Measurements from ENCODE around the gene MARS1.

The MARS1 gene

GRCh38 chr12:57526477-57527126 is 38.7 kb downstream of the MARS1 start:
- DNase-seq (ENCODE audit: low read depth in 1 of 2, low spot score in 1 of 2), result no peak

GRCh38 chr12:57527184-57527583 is 39.3 kb downstream of the MARS1 start:
- DNase-seq (ENCODE audit: low read depth in 1 of 2, low spot score in 1 of 2), result no peak

GRCh38 chr12:57528176-57528575 is 40.3 kb downstream of the MARS1 start:
- DNase-seq (ENCODE audit: low read depth in 1 of 2, low spot score in 1 of 2), result no peak

DNA sequence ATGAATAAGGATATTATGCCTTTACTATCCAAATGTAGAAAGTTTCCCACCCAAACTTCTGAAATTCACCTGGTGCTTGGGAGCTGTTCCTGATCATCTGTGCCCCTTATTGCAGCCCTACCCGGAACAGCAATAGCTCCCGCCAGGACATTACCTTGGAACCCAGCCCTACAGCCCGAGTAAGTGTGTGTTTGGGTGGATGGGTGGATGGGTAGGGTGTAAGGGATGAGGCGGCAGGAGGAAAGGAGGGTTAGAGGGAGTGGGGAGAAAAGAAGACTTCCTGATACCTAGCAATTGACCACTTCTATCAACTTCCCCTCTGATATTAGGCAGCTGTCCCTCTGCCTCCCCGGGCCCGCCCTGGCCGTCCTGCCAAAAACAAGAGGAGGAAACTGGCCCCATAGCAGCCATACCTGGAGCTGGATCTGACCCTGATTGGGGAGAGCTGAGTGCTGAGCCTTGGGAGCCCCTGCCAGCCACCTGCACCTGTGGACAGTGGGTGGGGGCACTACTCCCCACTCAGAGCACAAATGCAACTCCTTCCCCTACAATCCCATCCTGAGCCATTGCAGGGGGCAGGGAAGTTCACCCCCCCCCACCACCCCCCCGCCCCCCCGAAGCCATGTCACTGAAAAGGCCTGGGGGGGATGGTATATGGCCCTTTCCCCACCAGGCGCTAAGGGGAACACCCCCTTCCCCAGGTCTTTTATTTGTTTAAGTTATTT is 41.1 kb downstream of the MARS1 start:
- no peak for DNase-seq (ENCODE audit: low read depth in 1 of 2, low spot score in 1 of 2)

GRCh38 chr12:57529831-57530230 is 42.0 kb downstream of the MARS1 start:
- no peak for DNase-seq (ENCODE audit: low read depth in 1 of 2, low spot score in 1 of 2)

GRCh38 chr12:57530396-57531142 is 42.7 kb downstream of the MARS1 start:
- no peak for DNase-seq (ENCODE audit: low read depth in 1 of 2, low spot score in 1 of 2)

DNA sequence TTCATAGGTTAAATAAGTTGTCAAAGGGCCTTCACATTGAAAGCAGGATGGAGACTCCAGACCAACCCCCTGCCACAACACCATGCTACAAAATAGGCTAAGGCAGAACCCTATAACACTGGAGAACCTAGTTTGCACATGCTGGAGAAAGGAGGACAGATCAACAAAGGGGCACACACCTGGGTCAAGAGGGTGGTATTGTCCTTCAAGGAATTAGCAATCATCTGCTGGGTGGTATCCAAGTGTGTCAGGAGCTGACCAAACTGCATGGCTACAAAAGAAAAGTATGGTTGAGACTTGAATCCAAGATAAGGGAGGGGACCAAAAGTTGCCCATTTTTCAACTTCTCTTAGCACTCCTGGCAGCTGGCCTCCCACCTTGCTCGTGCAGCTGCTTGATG is 44.0 kb downstream of the MARS1 start:
- no peak for DNase-seq (ENCODE audit: low read depth in 1 of 2, low spot score in 1 of 2)

DNA sequence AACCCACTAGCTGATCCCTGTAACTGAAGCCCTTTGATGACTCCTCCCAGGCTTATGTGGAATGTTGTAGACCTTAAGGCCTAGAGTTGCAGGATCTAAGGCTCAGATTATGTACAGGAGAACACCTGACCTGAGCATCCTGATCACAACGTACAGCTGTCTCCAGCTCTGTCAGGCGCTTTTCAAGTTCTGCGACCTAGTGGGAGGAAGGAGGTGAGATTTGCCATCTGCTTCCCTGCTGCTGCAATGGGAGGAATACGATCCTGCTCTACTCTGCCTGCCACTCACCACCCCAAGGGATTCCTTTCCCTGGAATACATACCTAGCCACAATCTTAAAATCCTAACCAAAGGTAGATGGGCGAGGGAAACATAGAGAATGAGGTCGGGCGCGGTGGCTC is 45.2 kb downstream of the MARS1 start:
- DNase-seq (ENCODE audit: low read depth in 1 of 2, low spot score in 1 of 2), result no peak

DNA sequence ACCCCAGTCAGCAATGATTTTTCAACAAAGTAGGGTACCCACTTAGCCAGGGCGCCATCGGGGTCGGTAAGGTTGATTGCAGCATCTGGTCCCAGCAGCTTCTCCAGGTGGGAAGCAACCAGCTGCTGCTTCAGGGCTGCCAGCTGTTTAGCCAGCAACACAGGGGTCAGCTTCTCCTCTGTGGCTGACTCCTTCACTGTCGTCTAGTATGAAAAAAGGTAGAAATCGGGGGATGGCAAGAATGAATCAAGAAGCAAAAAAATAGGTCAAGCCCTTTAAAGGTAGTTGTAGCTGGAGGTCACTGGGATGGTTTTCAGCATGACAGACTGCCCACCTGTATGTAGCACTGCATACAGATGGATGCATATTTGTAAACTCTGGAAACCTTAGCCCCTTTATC is 46.4 kb downstream of the MARS1 start:
- DNase-seq (ENCODE audit: low read depth in 1 of 2, low spot score in 1 of 2), result no peak

GRCh38 chr12:57534991-57535543 is 47.2 kb downstream of the MARS1 start:
- DNase-seq (ENCODE audit: low read depth in 1 of 2, low spot score in 1 of 2), result no peak

- no peak for DNase-seq (ENCODE audit: low read depth in 1 of 2, low spot score in 1 of 2)
These were observed 48.1 kb downstream of the MARS1 start for GRCh38 chr12:57535764-57536596.

DNA sequence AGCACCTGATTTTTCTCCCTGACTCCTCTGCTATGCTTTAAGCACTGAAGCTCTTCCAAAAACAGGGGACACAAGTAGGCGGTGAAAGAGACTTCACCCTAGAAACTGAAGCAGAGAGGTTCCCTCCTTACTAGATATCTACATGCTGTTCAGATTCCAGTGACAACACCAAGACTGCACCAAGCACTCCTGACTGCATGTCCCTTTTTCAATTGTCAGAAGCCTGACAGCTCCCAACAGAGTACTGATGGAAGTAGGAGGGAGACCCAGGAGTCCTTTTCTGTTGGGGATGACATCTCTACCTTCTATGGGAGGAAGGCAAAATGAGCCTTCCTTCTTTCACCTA is 48.7 kb downstream of the MARS1 start:
- DNase-seq (ENCODE audit: low read depth in 1 of 2, low spot score in 1 of 2), result no peak

DNA sequence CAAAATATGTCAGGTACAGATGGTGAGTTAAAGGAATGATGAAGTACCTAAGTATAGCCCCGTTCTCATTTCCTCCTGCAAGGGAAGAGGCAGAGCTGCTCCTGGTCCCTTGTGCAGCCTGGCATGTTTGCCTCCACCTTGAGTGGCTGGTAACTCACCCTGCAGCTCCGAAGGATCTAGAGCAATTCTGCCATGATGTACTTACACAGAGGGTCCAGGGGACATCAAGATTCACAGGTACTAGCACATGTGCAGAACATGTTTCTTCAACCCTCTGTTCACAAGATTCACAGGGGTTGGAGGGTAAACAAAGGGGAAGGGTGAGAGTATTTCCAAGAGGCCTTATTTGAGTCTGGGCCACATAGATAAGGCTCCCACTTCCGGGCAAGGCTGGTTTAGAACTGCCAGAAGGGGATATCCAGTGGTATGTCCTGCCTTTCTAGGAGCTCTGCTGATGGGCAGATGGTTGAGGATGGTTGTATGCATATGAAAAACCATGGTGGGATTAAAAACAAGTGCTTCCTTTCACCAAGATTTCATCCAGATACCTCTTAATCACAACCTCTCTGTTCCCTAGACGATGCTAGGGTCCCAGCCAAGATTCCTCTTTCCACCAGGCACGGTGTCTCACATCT is 51.4 kb downstream of the MARS1 start:
- DNase-seq (ENCODE audit: low read depth in 1 of 2, low spot score in 1 of 2), result no peak

DNA sequence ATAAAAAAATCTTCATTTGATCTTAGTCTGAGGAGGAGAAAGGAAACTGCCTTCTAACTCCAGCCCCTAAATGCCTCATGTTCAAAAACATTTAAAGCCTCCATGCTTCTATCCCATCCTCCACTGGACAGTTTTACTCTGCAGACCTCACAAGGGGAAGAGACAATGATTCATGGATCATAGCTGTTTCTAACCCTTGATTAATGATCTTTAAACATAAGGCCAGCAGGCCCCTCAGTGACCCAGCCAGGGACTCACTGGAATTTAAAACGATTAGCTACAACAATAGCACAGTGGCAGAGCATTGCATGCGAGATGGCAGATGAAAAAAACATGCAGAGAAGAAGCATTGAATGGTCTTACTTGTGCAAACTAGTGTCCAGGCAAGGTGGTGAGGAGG is 53.1 kb downstream of the MARS1 start:
- no peak for DNase-seq (ENCODE audit: low read depth in 1 of 2, low spot score in 1 of 2)

- no peak for DNase-seq (ENCODE audit: low read depth in 1 of 2, low spot score in 1 of 2)
These were observed 53.8 kb downstream of the MARS1 start for GRCh38 chr12:57541717-57542116.

GRCh38 chr12:57543581-57543980 is 55.7 kb downstream of the MARS1 start:
- DNase-seq (ENCODE audit: low read depth in 1 of 2, low spot score in 1 of 2), result no peak

DNA sequence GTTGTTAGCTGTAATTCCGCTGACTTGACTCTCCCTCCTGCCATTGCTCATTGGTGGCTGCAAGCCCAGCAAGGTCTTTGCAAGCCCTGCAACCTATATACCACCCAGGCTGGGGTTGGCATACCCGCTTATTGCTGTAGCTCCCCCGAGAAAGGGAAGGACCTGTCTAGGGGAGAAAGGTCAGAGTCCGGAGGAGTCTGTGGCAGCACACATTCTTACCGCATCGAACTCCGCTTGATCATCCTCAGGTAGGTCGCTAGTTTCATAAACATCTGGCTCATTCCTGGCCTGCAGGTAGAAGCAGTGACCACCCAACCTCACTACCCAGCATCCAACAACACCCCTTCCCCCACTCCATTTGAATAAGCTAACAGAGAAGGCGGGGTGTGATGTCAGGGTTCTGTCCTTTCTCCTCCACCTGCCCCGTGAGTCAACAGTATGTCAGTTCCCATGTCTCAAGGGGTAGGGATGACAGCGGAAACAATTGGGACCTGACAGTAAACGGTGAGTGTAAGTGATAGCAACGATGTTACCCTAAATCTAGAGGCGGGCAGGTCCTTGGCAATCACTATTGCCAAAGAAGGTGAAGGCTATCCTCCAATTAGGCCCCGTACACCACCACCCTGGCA is 58.1 kb downstream of the MARS1 start:
- DNase-seq (ENCODE audit: low read depth in 1 of 2, low spot score in 1 of 2), result no peak

GRCh38 chr12:57546438-57547287 is 58.8 kb downstream of the MARS1 start, which contains the start of gene DCTN2:
Gene DCTN2, minus strand, starts transcription at chr12:57547192. Its CDS starts 129 bp downstream, at chr12:57547063.
- DNase-seq (ENCODE audit: low read depth in 1 of 2, low spot score in 1 of 2), result peak; percentile 78 to 84

Measured in stimulated activated CD4-positive, alpha-beta T cell treated with anti-CD3 and anti-CD28 coated beads, Interleukin-15, amount 100 ng/mL, for 1 hour (primary cell).